WTC11 (cell line): Measurements from ENCODE around the gene GPR12. TPM values are rescaled to one million over a fixed set of nuclear protein-coding genes. Genes with fewer than 3 reads are reported as not detected.

ENCODE experiments used
- ATAC-seq: fragments of 200-7000 bp; cut with Tn5 transposase; 2 replicates; pipeline ENCODE4 v1.10.0; 2021; ENCODE audit warnings: mild to moderate bottlenecking, moderate library complexity
- CTCF ChIA-PET: fragments of 300-600 bp; sonication (Branson Sonifier 250); formaldehyde crosslinking; loops from one replicate; lab custom pipeline; 2021; ENCODE audit warnings: antibody characterized with exemption; lab: Charles Lee
- POLR2A ChIA-PET: fragments of 350-600 bp; sonication (Branson Sonifier 250); formaldehyde crosslinking; loops from one replicate; lab custom pipeline; 2021; ENCODE audit warnings: antibody characterized with exemption; lab: Charles Lee
- DNase-seq: peaks from one replicate; pipeline ENCODE4 v3.0.0; 2021; ENCODE audit warnings: low spot score
- H3K27ac Mint-ChIP-seq: 2 replicates; pipeline ENCODE4 v1.8.0; 2021; ENCODE audit warnings: mixed read lengths
- H3K27me3 Mint-ChIP-seq: 2 replicates; pipeline ENCODE4 v1.8.0; 2021; ENCODE audit warnings: low read depth, mild to moderate bottlenecking, moderate library complexity, mixed read lengths
- H3K36me3 Mint-ChIP-seq: 2 replicates; pipeline ENCODE4 v1.8.0; 2021; ENCODE audit warnings: mixed read lengths
- H3K4me1 Mint-ChIP-seq: 2 replicates; pipeline ENCODE4 v1.8.0; 2022; ENCODE audit warnings: mixed read lengths
- H3K4me3 Mint-ChIP-seq: 2 replicates; pipeline ENCODE4 v1.8.0; 2021; ENCODE audit warnings: mild to moderate bottlenecking, moderate library complexity, mixed read lengths
- H3K9me3 Mint-ChIP-seq: 2 replicates; pipeline ENCODE4 v1.8.0; 2021; ENCODE audit warnings: mixed read lengths
- ESRRA ChIP-seq: sonication (generic); formaldehyde crosslinking; IDR thresholded peaks from 2 replicates; pipeline ENCODE4 v1.8.1; 2022; ENCODE audit warnings: mild to moderate bottlenecking, missing genetic modification reagents, borderline replicate concordance
- GABPB1 ChIP-seq: sonication (generic); formaldehyde crosslinking; IDR thresholded peaks from 2 replicates; pipeline ENCODE4 v1.8.1; 2023; ENCODE audit warnings: mild to moderate bottlenecking, missing genetic modification reagents
- IRF1 ChIP-seq: sonication (generic); formaldehyde crosslinking; IDR thresholded peaks from 2 replicates; pipeline ENCODE4 v1.8.0; 2023; ENCODE audit warnings: missing genetic modification reagents
- IRF2 ChIP-seq: sonication (generic); formaldehyde crosslinking; IDR thresholded peaks from 2 replicates; pipeline ENCODE4 v1.8.0; 2022; ENCODE audit warnings: low read depth, missing genetic modification reagents, borderline replicate concordance
- JUN ChIP-seq: sonication (generic); formaldehyde crosslinking; IDR thresholded peaks from 2 replicates; pipeline ENCODE4 v1.8.0; 2023; ENCODE audit warnings: mild to moderate bottlenecking, missing genetic modification reagents
- MXD4 ChIP-seq: fragments of 250-450 bp; sonication (Bioruptor Pico); IDR thresholded peaks from 2 replicates; pipeline ENCODE4 v1.8.0; 2021; ENCODE audit warnings: mild to moderate bottlenecking, moderate library complexity, borderline replicate concordance
- OVOL2 ChIP-seq: fragments of 250-450 bp; sonication (Bioruptor Pico); IDR thresholded peaks from 2 replicates; pipeline ENCODE4 v1.9.0; 2021; ENCODE audit warnings: mild to moderate bottlenecking, borderline replicate concordance
- TCF7 ChIP-seq: sonication (generic); formaldehyde crosslinking; IDR thresholded peaks from 2 replicates; pipeline ENCODE4 v1.8.0; 2022; ENCODE audit warnings: mild to moderate bottlenecking, low read depth, missing genetic modification reagents, moderate library complexity
- ZNF138 ChIP-seq: sonication (generic); formaldehyde crosslinking; conservative IDR thresholded peaks from 2 replicates; pipeline ENCODE4 v1.8.1; 2022; ENCODE audit warnings: mild to moderate bottlenecking, moderate library complexity, missing genetic modification reagents
- ZNF219 ChIP-seq: sonication (generic); formaldehyde crosslinking; IDR thresholded peaks from 2 replicates; pipeline ENCODE4 v1.8.0; 2023; ENCODE audit warnings: missing genetic modification reagents, mild to moderate bottlenecking, borderline replicate concordance
- ZNF232 ChIP-seq: sonication (generic); formaldehyde crosslinking; IDR thresholded peaks from 2 replicates; pipeline ENCODE4 v1.8.0; 2022; ENCODE audit warnings: mild to moderate bottlenecking, missing genetic modification reagents
- ZNF317 ChIP-seq: sonication (generic); formaldehyde crosslinking; IDR thresholded peaks from 2 replicates; pipeline ENCODE4 v1.8.1; 2023; ENCODE audit warnings: low read depth, mild to moderate bottlenecking, moderate library complexity, missing genetic modification reagents, borderline replicate concordance
- ZNF425 ChIP-seq: fragments of 250-450 bp; sonication (Bioruptor Pico); conservative IDR thresholded peaks from 2 replicates; pipeline ENCODE4 v1.9.0; 2021; ENCODE audit warnings: mild to moderate bottlenecking
- ZNF512 ChIP-seq: sonication (generic); formaldehyde crosslinking; IDR thresholded peaks from 2 replicates; pipeline ENCODE4 v1.8.1; 2022; ENCODE audit warnings: missing genetic modification reagents, borderline replicate concordance
- ZNF532 ChIP-seq: fragments of 250-450 bp; sonication (Bioruptor Pico); IDR thresholded peaks from 2 replicates; pipeline ENCODE4 v1.9.0; 2021; ENCODE audit warnings: mild to moderate bottlenecking, borderline replicate concordance
- total RNA-seq: library from RNA; stranded (reverse); gene quantifications from 3 replicates; pipeline ENCODE4 v1.2.3, GENCODE V29; 2021
- TF ChIP-seq, protein P1 (sequence below): sonication (generic); formaldehyde crosslinking; IDR thresholded peaks from 2 replicates; pipeline ENCODE4 v1.8.0; 2023; ENCODE audit warnings: mild to moderate bottlenecking, missing genetic modification reagents
- TF ChIP-seq, protein P2 (sequence below): sonication (generic); formaldehyde crosslinking; IDR thresholded peaks from 2 replicates; pipeline ENCODE4 v1.8.1; 2023; ENCODE audit warnings: mild to moderate bottlenecking, missing genetic modification reagents

Gene GPR12
- total RNA-seq, 1 experiment from 2014 or later = 0.07 TPM

DNA sequence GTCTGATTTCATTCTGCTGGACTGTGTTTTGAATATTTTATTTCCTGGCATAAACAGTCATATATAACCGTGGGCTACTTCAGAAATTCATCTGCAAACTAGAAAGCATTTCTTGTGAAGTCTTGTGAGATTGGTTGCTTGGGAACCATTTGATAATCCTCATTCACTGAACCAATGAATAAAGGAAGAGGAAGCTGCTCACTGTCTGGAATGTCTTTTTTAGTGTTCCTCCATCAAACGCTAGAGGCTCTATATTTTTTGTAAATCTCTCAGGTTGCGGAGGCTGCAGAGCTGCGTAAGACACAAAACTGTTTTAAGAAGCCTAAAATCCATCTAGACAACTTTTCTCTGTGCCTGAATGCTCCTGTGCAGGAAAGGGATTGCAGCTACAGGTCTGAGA, 18.7 kb upstream of the GPR12 start:
- ChIA-PET POLR2A (no interaction called here), CTCF (no interaction called here)
- Mint-ChIP-seq H3K27ac (no peak overlapping the region), H3K27me3 (no peaks in the 10 kb centered on the region), H3K36me3 (no peaks in the 10 kb centered on the region), H3K4me3 (no peak overlapping the region), H3K4me1 (peaks cover under 1% of the 10 kb centered on the region), H3K9me3 (peaks cover 20% of the 10 kb centered on the region)
- DNase-seq (no peak), ATAC-seq (no peak)
- TF ChIP-seq ZNF317 (CRISPR knock-in tag) = no peak
- no peak for TF ChIP-seq IRF2
- no peak for TF ChIP-seq ZNF532 (CRISPR knock-in tag)
- TF ChIP-seq ZNF219 (CRISPR knock-in tag) = no peak
- no peak for TF ChIP-seq MXD4 (CRISPR knock-in tag)
- no peak for TF ChIP-seq TCF7 (CRISPR knock-in tag)
- TF ChIP-seq JUN (CRISPR knock-in tag) = no peak
- no peak for TF ChIP-seq ZNF138
- no peak for TF ChIP-seq OVOL2
- no peak for TF ChIP-seq ZNF425
- no peak for TF ChIP-seq ZNF512
- TF ChIP-seq ZNF232 (CRISPR knock-in tag) = no peak
- no peak for TF ChIP-seq GABPB1 (CRISPR knock-in tag)
- no peak for TF ChIP-seq ESRRA (CRISPR knock-in tag)
- TF ChIP-seq, protein P1, sequence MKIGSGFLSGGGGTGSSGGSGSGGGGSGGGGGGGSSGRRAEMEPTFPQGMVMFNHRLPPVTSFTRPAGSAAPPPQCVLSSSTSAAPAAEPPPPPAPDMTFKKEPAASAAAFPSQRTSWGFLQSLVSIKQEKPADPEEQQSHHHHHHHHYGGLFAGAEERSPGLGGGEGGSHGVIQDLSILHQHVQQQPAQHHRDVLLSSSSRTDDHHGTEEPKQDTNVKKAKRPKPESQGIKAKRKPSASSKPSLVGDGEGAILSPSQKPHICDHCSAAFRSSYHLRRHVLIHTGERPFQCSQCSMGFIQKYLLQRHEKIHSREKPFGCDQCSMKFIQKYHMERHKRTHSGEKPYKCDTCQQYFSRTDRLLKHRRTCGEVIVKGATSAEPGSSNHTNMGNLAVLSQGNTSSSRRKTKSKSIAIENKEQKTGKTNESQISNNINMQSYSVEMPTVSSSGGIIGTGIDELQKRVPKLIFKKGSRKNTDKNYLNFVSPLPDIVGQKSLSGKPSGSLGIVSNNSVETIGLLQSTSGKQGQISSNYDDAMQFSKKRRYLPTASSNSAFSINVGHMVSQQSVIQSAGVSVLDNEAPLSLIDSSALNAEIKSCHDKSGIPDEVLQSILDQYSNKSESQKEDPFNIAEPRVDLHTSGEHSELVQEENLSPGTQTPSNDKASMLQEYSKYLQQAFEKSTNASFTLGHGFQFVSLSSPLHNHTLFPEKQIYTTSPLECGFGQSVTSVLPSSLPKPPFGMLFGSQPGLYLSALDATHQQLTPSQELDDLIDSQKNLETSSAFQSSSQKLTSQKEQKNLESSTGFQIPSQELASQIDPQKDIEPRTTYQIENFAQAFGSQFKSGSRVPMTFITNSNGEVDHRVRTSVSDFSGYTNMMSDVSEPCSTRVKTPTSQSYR (CRISPR knock-in tag) = no peak
- no peak for TF ChIP-seq IRF1
- TF ChIP-seq, protein P2, sequence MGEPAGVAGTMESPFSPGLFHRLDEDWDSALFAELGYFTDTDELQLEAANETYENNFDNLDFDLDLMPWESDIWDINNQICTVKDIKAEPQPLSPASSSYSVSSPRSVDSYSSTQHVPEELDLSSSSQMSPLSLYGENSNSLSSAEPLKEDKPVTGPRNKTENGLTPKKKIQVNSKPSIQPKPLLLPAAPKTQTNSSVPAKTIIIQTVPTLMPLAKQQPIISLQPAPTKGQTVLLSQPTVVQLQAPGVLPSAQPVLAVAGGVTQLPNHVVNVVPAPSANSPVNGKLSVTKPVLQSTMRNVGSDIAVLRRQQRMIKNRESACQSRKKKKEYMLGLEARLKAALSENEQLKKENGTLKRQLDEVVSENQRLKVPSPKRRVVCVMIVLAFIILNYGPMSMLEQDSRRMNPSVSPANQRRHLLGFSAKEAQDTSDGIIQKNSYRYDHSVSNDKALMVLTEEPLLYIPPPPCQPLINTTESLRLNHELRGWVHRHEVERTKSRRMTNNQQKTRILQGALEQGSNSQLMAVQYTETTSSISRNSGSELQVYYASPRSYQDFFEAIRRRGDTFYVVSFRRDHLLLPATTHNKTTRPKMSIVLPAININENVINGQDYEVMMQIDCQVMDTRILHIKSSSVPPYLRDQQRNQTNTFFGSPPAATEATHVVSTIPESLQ (CRISPR knock-in tag) = no peak
